Peyer's patch (tissue), 4 donors: ENCODE data around the gene ADD2. TPM values are rescaled to one million over a fixed set of nuclear protein-coding genes. Genes with fewer than 3 reads are reported as not detected.

Source experiments
- DNase-seq, 3 donors: peaks; one replicate each; pipeline ENCODE4 v3.0.0-alpha.2; 2017 to 2019
- H3K27ac ChIP-seq, 4 donors: fragments of 200-600 bp; sonication (generic); one replicate each; pipeline ENCODE4 v1.5.1; 2016 to 2019
- H3K27me3 ChIP-seq, 2 donors: fragments of 200-600 bp; sonication (generic); one replicate each; pipeline ENCODE4 v1.5.1; 2019
- H3K36me3 ChIP-seq, 3 donors: fragments of 200-600 bp; sonication (generic); one replicate each; pipeline ENCODE4 v1.5.1; 2016 to 2019
- H3K4me1 ChIP-seq, 4 donors: fragments of 200-600 bp; sonication (generic); one replicate each; pipeline ENCODE4 v1.5.1; 2016 to 2019
- H3K4me3 ChIP-seq, 4 donors: fragments of 200-600 bp; sonication (generic); 1 replicate in 3 of 4; 2 replicates in 1 of 4; pipeline ENCODE4 v1.5.1; 2016 to 2019; ENCODE audit warnings: mild to moderate bottlenecking in 1 of 4
- H3K9me3 ChIP-seq, 4 donors: fragments of 200-600 bp; sonication (generic); one replicate each; pipeline ENCODE4 v1.5.1; 2016 to 2019; ENCODE audit warnings: mild to moderate bottlenecking in 1 of 4
- POLR2A ChIP-seq, 2 donors: fragments of 450-650 bp; IDR thresholded peaks; one replicate each; pipeline ENCODE4 v1.5.1; 2017; ENCODE audit warnings: antibody characterized with exemption in 2 of 2, mild to moderate bottlenecking in 2 of 2, moderate library complexity in 2 of 2
- total RNA-seq, 4 donors: library from RNA; depleted of rRNA; stranded (reverse); fragments of >200 nt; gene quantifications; one replicate each; pipeline ENCODE4 v1.1.0, GENCODE V29; 2016
- TF ChIP-seq, protein P1 (sequence below), 6 experiments: fragments of 450-650 bp in 4 of 6; fragments of 200-600 bp in 2 of 6; sonication (generic) in 1 of 6; IDR thresholded peaks; one replicate each; pipeline ENCODE4 v1.5.1; 2017 to 2019; ENCODE audit warnings: antibody characterized with exemption in 6 of 6, mild to moderate bottlenecking in 3 of 6, moderate library complexity in 1 of 6

Gene ADD2
- total RNA-seq, 4 donors from 2014 or later = 0.28 to 14.0 (median 1.7) TPM; not detected in 1

DNA sequence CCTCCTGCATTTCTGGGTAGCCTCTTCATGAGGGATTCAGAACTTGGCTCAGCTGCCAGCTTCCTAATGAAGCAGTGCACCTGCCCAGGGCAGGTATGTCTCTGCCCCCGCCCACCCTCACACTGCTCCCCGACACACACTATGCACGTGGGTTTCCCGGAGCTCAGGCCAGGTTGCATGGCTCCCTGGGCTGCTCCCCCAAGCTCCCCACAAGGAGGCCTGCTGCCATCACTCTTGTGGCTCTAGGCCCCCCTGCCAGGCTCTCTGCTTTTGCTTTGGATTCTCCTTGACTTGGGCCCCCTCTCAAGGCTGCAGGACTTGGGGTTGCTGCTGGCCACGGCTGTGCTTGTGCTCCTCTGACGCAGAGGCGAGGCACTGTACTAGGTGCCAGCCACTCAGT, 43.6 kb downstream of the ADD2 start:
- H3K4me3 ChIP-seq = no peak overlapping the region
- no peak for DNase-seq
- TF ChIP-seq, protein P1, sequence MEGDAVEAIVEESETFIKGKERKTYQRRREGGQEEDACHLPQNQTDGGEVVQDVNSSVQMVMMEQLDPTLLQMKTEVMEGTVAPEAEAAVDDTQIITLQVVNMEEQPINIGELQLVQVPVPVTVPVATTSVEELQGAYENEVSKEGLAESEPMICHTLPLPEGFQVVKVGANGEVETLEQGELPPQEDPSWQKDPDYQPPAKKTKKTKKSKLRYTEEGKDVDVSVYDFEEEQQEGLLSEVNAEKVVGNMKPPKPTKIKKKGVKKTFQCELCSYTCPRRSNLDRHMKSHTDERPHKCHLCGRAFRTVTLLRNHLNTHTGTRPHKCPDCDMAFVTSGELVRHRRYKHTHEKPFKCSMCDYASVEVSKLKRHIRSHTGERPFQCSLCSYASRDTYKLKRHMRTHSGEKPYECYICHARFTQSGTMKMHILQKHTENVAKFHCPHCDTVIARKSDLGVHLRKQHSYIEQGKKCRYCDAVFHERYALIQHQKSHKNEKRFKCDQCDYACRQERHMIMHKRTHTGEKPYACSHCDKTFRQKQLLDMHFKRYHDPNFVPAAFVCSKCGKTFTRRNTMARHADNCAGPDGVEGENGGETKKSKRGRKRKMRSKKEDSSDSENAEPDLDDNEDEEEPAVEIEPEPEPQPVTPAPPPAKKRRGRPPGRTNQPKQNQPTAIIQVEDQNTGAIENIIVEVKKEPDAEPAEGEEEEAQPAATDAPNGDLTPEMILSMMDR (IDR thresholded peaks at IDR 0.05) = no peak

DNA sequence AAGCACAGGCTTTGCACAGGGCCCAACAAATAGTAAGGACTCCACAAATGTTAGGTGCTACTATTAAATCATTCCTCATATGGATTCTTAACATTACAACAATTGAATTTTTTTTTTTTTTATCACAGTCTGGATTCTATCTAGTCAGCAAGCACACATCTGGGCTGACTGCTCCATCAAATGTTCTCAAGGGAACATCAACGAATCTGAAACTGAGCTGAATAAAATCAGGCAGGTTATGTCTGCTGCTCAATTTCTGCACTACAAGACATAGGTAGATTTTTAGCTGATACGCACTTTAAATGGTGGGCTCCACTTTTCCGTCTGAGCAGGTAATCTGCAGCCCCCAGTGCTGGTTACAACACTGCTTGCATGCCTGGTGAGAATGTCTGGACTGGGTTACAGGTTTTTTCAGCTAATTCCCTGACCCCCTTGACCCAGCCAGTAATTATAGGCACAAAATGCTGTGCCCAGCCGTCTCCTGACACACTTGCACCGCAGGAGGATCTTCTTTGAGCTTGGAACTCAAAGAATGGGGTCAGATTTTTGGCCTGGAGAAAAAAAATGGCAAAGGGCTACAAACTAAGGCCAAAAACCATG, 44.6 kb downstream of the ADD2 start:
- Histone ChIP-seq H3K9me3 (no peaks in the 10 kb centered on the region), H3K27ac (no peak overlapping the region), H3K36me3 (no peaks in the 10 kb centered on the region), H3K4me1 (no peaks in the 10 kb centered on the region), H3K4me3 (no peak overlapping the region), H3K27me3 (no peaks in the 10 kb centered on the region)
- TF ChIP-seq POLR2A (IDR thresholded peaks at IDR 0.05) = no peak
- TF ChIP-seq, protein P1 (IDR thresholded peaks at IDR 0.05) = no peak
- no peak for DNase-seq

More for the DNA sequence above, 43.6 kb downstream of the ADD2 start:
- H3K27ac ChIP-seq = no peak overlapping the region
- no peaks in the 10 kb centered on the region for H3K9me3 ChIP-seq
- no peaks in the 10 kb centered on the region for H3K27me3 ChIP-seq
- no peaks in the 10 kb centered on the region for H3K4me1 ChIP-seq
- no peaks in the 10 kb centered on the region for H3K36me3 ChIP-seq

DNA sequence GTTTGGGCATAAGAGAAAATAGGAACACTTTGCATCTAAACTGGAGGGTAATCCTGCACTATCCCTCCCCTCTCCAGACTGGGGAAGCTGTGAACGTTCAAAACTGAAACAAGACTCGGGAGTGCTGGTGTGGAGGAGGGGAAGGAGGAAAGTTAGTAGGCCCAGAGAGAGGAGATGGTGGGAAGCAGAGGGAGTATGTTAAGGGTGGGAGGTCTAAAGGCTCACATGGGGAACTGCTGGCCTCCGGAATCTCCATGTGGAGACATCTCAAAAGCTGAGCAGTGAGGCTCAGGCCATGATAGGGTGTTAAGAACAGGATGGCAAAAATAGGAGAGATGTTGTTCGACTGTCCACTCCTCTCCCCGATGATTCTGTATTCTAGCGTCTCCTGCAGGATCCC, 47.9 kb downstream of the ADD2 start:
- no peak for DNase-seq
- no peaks in the 10 kb centered on the region for H3K9me3 ChIP-seq
- no peak overlapping the region for H3K4me3 ChIP-seq
- H3K36me3 ChIP-seq = no peaks in the 10 kb centered on the region
- no peaks in the 10 kb centered on the region for H3K4me1 ChIP-seq
- H3K27ac ChIP-seq = no peak overlapping the region
- TF ChIP-seq POLR2A (IDR thresholded peaks at IDR 0.05) = no peak
- TF ChIP-seq, protein P1 (IDR thresholded peaks at IDR 0.05) = no peak
- no peaks in the 10 kb centered on the region for H3K27me3 ChIP-seq

DNA sequence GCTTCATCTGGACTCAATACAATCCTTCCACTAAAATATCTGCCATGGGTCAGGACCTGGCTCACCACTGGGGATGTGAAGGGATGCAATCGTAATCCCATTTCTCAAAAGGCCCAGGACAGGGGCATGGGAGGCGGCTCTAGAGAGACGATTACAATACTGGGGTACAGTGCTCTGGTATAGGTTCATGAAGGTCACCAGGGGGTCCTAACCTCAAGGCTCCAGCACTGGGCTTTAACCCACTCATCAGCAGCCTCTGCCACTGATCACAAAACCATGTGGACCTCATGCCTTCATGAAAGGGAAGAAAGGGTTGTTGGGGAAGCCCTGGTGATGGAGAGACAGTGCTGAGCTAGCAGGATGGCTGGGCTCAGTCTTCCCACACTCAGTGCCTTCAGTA, 48.8 kb downstream of the ADD2 start:
- H3K4me3 ChIP-seq = no peak overlapping the region
- no peak for DNase-seq
- H3K36me3 ChIP-seq = no peaks in the 10 kb centered on the region
- TF ChIP-seq, protein P1 (IDR thresholded peaks at IDR 0.05) = no peak
- no peak for TF ChIP-seq POLR2A (IDR thresholded peaks at IDR 0.05)
- no peaks in the 10 kb centered on the region for H3K9me3 ChIP-seq
- no peaks in the 10 kb centered on the region for H3K4me1 ChIP-seq
- no peaks in the 10 kb centered on the region for H3K27me3 ChIP-seq
- no peak overlapping the region for H3K27ac ChIP-seq

DNA sequence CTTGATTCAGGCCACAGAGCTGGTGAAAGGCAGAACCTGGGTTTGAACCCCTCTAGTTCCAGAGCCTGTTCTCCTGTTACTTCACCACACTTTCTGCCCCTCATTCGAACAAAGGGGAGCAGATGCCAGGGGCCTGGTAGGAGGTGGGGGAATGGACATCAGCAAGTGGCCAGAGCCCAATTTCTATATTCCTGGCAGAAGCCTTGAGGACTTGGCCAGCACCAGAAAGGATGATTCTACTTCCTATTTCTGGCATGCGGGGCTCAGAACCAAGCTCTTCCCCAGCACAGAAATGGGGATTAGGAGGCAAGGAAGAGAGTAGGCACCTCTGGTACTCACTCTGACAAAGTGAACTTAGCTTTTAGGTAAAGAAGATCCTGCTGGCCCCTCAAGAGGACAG, 49.3 kb downstream of the ADD2 start:
- Histone ChIP-seq H3K27me3 (no peaks in the 10 kb centered on the region), H3K27ac (no peak overlapping the region), H3K9me3 (no peaks in the 10 kb centered on the region), H3K4me3 (no peak overlapping the region), H3K36me3 (no peaks in the 10 kb centered on the region), H3K4me1 (no peaks in the 10 kb centered on the region)
- TF ChIP-seq, protein P1 (IDR thresholded peaks at IDR 0.05) = no peak
- TF ChIP-seq POLR2A (IDR thresholded peaks at IDR 0.05) = no peak
- DNase-seq = no peak

DNA sequence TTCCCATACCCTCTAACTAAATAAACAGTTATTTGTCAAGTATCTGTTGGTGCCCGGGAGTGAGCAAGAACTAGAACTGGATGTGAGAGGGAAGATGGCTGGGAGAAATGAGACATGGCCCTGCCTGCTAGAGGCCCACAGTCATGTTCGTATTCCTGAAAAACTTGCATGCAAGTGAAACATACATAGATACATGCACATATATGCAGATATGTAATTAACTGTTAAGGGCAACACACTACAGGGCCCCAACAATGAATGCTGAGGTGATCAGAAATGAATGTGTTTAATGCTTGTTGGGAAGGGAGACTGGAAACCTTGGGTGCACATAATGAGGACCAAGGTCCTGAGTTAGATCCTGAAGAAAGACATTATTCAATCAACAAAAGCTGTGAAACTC, 49.8 kb downstream of the ADD2 start:
- Histone ChIP-seq H3K4me3 (no peak overlapping the region), H3K27ac (no peak overlapping the region), H3K36me3 (no peaks in the 10 kb centered on the region), H3K9me3 (no peaks in the 10 kb centered on the region), H3K4me1 (no peaks in the 10 kb centered on the region), H3K27me3 (no peaks in the 10 kb centered on the region)
- TF ChIP-seq POLR2A (IDR thresholded peaks at IDR 0.05) = no peak
- TF ChIP-seq, protein P1 (IDR thresholded peaks at IDR 0.05) = no peak
- DNase-seq = no peak
